Head of caudate nucleus (tissue), 42 donors: ENCODE results near the gene TMEM39A.
A peak's percentile ranks its signal among the peaks of the same experiment; 100 is the strongest.

Source experiments
- DNase-seq, 42 donors: peaks; one replicate each; pipeline versions ENCODE4 v3.0.0 to v3.0.0-alpha.2; 2020 to 2021; ENCODE audit warnings: mixed read lengths in 7 of 42
- intact Hi-C: fragments of 100-400 bp; cut with DNase I; formaldehyde crosslinking; loops from one replicate; pipeline ENCODE4 v1.15.0; 2022

TMEM39A gene

GRCh38 chr3:119469418-119470189 lies 6.2 kb upstream of the TMEM39A start:
- peak in 9 of 42 donors; percentile 9 to 62 (median 22) for DNase-seq

GRCh38 chr3:119468041-119468440 lies 4.6 kb upstream of the TMEM39A start:
- intact Hi-C loops, result loop anchor here (10.0 kb wide), 2 partner anchors 207 to 627 kb away; partner anchors contain the start of genes COX17 and GSK3B
- DNase-seq, result no peak

More at GRCh38 chr3:119469418-119470189, 6.2 kb upstream of the TMEM39A start:
- intact Hi-C loops, result loop anchor here (10.0 kb wide), 2 partner anchors 205 to 625 kb away; partner anchors contain the start of genes COX17 and GSK3B

GRCh38 chr3:119457246-119457645 lies 6.2 kb downstream of the TMEM39A start:
- intact Hi-C loops, result no loop called here
- peak in 1 of 42 donors; percentile 29 for DNase-seq

GRCh38 chr3:119456469-119456868 lies 6.9 kb downstream of the TMEM39A start:
- no peak for DNase-seq
- intact Hi-C loops, result no loop called here

GRCh38 chr3:119453822-119454221 lies 9.6 kb downstream of the TMEM39A start:
- DNase-seq, result no peak
- intact Hi-C loops, result no loop called here

GRCh38 chr3:119444590-119444989 lies 18.8 kb downstream of the TMEM39A start:
- intact Hi-C loops, result no loop called here
- DNase-seq, result no peak

- intact Hi-C loops, result no loop called here
- no peak for DNase-seq
These were observed 20.2 kb downstream of the TMEM39A start for GRCh38 chr3:119443179-119443578.

DNA sequence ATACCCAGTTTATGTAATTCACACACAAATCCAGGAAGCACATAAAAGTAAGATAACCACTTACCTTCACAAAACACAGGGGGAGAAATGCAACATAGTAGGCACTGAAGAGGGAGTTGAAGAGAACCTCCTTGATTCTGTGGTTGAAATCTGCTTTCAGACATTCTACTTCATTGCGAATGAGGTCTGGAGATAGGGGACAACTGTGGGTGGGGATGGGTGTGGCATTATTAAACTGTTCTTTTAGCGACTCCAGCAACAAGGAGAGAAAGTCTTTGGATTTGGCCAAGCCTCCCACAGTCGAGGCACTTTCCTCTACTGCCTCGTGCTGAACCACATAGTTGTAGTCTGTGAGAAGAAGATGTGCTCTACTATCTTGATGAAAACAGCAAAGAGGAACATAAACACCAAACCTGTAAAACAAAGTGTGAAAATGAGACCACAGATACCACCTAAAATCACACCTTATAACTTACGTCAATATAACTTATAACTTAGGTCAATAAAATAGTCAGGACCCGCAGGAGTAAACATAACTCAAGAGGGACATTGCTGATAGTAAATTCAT lies 25.6 kb downstream of the TMEM39A start:
- intact Hi-C loops, result no loop called here

GRCh38 chr3:119436977-119437376 lies 26.4 kb downstream of the TMEM39A start:
- intact Hi-C loops, result no loop called here
- no peak for DNase-seq

More for the DNA sequence above, 25.6 kb downstream of the TMEM39A start:
- no peak for DNase-seq

GRCh38 chr3:119434703-119435102 lies 28.7 kb downstream of the TMEM39A start:
- intact Hi-C loops, result no loop called here
- no peak for DNase-seq

GRCh38 chr3:119433613-119434325 lies 29.6 kb downstream of the TMEM39A start:
- intact Hi-C loops, result no loop called here
- no peak for DNase-seq

DNA sequence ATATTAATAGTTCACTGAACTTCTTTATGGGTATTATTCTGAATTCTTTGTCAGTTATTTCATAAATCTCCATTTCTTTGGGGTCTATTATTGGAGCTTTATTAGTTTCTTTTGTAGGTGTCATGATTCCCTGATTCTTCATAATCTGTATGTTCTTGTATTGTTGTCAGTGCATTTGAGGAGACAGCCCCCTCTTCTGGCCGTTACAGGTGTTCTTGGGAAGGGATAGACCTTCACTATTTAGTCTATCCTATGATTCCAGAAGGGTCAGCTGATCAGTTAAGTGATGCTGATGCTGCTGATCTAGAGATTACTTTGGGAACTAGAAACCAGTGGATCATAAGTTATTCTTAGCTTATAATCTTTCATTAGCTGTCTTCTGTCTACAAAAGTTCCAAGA lies 34.9 kb downstream of the TMEM39A start:
- intact Hi-C loops, result no loop called here
- DNase-seq, result no peak

DNA sequence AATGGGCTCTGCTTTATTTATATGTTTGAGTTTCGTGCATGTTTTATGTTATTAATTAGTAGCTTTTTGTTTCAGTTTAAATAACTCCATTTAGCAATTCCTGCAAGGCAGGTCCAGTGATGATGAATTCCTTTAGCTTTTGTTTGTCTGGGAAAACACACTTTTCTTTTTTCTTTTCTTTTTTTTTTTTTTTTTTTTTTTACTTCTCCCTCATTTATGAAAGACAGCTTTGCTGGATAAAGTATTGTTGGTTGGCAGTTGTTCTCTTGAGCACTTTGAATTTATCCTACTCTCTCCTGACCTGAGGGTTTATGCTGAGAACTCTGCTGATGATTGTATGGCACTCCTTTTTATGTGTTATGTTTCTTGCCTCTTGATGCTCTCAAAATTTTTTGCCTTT lies 35.7 kb downstream of the TMEM39A start:
- intact Hi-C loops, result no loop called here
- DNase-seq, result no peak

DNA sequence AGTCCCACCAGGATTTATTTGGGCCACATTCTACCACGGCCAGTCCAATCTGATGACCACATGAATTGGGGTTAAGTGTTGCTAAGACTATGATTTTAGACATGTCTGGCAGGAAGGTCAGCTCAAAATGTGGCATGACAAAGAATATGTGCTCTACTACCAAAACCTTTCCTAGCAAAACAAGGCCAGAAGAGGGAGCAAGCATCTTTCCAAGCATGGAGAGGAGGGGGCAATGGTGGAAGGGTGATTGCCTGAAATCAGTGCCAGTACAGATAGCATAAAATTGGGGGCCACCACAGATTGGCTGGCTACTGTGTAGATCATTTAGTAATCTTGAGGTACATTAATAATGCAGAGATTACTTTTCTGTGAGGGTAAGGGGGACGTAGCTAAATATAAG lies 43.2 kb downstream of the TMEM39A start:
- intact Hi-C loops, result no loop called here
- no peak for DNase-seq

DNA sequence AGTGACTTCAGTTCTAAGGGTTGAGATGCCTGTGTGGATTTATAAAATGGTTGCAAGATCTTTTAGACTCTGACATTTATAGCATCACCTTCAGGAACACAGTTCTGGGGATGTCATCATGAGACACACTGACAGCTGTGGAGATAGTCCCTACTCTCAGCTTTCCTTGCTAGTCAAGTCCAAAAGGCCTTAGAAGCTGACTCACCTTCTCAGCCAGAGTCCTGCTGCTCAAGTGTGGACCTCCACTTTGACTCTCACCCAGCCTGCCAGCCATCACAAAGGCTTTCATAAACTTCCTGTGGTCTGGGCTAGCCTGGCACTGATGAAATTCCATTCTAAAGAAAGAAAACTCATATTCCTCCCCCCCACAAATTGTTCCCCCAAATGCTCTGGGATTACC lies 44.8 kb downstream of the TMEM39A start:
- intact Hi-C loops, result no loop called here
- no peak for DNase-seq

- intact Hi-C loops, result no loop called here
These were observed 45.5 kb downstream of the TMEM39A start for GRCh38 chr3:119417771-119418512.

DNA sequence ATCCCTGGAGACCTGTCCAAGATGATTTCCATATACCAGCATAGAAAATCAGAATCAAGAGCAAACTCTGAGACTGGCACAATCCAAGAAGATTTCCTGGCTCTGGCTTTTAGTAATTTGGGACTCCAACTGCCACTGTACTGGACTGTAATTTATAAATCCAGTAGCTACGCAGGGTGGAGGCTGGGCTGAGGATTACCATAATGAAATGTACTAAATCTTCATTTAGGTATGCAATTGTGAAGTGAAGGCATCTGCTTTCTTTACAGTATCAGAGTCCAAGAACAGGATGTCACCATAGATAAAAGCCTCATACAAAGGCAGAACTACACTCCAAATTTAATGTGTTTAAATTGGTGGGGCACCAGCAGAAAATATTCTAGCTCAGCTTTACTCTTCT lies 46.5 kb downstream of the TMEM39A start:
- intact Hi-C loops, result no loop called here
- DNase-seq, result no peak

More at GRCh38 chr3:119417771-119418512, 45.5 kb downstream of the TMEM39A start:
- no peak for DNase-seq

- intact Hi-C loops, result no loop called here
- DNase-seq, result peak in 1 of 42 donors; percentile 8
These were observed 49.7 kb downstream of the TMEM39A start for GRCh38 chr3:119413603-119414280.

GRCh38 chr3:119409844-119410243 lies 53.6 kb downstream of the TMEM39A start:
- intact Hi-C loops, result no loop called here
- no peak for DNase-seq
